Cardiac fibroblast (primary cell): ENCODE data around the gene GSAP.

Experiments
- DNase-seq, 2 donors: peaks; one replicate each; pipeline versions ENCODE4 v3.0.0 to v3.0.0-alpha.2; 2010; ENCODE audit warnings: low read depth in 2 of 2
- H3K4me3 ChIP-seq, 2 donors: replicated peaks in 1 of 2; 1 replicate in 1 of 2; 2 replicates in 1 of 2; pipeline ENCODE4 v1.5.1; 2011; ENCODE audit warnings: low read depth in 2 of 2, low read length in 2 of 2, mild to moderate bottlenecking in 2 of 2, moderate library complexity in 1 of 2
- TF ChIP-seq, protein P1 (sequence below): IDR thresholded peaks from one replicate; pipeline ENCODE4 v1.5.1; 2011; ENCODE audit warnings: low read depth, mild to moderate bottlenecking, low read length, inconsistent platforms

GSAP gene

DNA sequence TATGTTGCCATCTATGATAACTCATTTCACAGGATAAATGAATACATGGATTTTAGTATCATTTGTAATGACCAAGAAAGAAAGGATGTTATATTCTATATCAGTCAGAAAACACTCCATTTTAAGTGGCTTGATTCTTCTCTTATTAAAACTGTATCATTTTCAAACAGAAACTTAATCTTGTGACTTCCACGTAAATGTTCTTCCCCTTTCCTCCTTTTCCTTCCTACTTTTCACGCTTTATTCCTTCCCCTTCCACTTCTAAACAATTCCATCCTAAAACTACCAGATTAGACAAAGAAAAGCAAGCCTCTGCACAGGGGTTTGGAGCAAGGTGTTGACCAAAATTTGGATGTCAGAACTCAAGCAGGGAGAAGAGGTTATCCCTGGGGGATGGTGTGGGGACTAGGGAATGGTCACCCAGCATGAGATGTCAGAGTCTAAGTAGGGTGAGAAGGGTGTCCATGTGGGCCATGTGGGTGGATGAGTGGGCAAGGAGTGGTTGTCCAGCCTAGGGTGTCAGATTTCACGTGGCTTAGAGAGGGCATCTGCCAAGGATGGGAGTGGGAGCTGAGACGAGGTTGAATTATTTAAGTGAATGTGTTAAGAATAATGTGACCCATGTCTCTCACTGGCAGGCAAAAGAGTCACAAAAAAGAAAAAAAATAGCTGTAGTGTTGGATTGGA, 5.0 kb upstream of the GSAP start:
- no peak overlapping the region for H3K4me3 ChIP-seq
- TF ChIP-seq, protein P1, sequence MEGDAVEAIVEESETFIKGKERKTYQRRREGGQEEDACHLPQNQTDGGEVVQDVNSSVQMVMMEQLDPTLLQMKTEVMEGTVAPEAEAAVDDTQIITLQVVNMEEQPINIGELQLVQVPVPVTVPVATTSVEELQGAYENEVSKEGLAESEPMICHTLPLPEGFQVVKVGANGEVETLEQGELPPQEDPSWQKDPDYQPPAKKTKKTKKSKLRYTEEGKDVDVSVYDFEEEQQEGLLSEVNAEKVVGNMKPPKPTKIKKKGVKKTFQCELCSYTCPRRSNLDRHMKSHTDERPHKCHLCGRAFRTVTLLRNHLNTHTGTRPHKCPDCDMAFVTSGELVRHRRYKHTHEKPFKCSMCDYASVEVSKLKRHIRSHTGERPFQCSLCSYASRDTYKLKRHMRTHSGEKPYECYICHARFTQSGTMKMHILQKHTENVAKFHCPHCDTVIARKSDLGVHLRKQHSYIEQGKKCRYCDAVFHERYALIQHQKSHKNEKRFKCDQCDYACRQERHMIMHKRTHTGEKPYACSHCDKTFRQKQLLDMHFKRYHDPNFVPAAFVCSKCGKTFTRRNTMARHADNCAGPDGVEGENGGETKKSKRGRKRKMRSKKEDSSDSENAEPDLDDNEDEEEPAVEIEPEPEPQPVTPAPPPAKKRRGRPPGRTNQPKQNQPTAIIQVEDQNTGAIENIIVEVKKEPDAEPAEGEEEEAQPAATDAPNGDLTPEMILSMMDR = no peak
- DNase-seq = no peak

DNA sequence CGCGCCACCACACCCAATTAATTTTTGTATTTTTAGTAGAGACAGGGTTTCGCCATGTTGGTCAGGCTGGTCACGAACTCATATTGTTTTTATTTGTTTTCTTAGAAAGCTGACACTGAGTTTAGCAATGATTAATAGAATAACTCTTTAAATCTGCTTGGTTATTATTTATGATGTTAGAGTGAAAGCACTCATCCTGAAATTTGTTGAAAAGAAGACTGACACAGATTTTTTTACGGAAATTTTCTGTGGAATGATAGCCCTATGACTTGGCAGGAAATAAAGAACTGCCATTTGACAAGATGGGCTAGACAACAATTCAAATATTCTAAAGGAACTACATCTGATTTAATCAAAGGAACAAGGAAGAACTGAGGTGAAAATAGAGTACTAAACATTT, 4.3 kb upstream of the GSAP start:
- no peak overlapping the region for H3K4me3 ChIP-seq
- TF ChIP-seq, protein P1 = no peak

DNA sequence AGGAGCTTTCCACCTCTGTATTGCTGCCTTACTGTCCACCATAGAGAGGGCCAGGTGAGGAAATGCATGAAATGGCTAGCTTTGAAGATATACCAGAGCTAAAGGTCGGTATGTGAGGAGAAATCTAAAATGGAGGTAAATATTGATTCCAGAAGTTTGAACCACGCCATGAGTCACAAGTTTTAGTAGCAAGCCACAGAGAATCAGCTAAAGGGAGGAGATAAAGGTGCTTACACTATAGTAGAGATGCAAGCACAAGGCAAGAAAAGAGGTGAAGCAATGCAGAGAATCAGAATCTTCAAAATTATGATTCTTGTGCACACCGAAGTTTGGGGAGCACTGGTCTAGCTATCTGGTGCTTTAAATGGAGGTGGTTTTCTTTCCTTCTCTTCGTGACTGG, 3.0 kb upstream of the GSAP start:
- no peak overlapping the region for H3K4me3 ChIP-seq
- TF ChIP-seq, protein P1 = no peak
- no peak for DNase-seq

More for the DNA sequence above, 4.3 kb upstream of the GSAP start:
- no peak for DNase-seq

DNA sequence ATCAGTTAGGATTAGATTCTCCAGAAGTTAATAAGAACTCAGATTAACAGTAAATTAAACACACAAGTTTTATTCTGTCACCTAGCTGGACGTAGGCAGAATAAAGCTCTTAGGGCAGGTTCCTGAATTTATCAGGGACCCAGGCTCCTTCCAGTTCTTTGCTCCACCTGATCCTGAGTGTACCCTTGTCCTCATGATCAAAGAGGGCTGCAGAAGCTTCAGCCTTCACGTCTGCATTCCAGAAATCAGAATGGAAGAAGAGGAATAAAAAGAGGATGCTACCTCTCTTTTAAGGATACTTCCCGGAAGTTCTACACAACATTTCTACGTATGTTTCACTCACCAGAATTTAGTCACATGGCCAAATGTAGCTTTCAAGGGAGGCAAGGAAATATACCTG, 1.7 kb upstream of the GSAP start:
- TF ChIP-seq, protein P1 = no peak
- DNase-seq = no peak
- H3K4me3 ChIP-seq = no peak overlapping the region

DNA sequence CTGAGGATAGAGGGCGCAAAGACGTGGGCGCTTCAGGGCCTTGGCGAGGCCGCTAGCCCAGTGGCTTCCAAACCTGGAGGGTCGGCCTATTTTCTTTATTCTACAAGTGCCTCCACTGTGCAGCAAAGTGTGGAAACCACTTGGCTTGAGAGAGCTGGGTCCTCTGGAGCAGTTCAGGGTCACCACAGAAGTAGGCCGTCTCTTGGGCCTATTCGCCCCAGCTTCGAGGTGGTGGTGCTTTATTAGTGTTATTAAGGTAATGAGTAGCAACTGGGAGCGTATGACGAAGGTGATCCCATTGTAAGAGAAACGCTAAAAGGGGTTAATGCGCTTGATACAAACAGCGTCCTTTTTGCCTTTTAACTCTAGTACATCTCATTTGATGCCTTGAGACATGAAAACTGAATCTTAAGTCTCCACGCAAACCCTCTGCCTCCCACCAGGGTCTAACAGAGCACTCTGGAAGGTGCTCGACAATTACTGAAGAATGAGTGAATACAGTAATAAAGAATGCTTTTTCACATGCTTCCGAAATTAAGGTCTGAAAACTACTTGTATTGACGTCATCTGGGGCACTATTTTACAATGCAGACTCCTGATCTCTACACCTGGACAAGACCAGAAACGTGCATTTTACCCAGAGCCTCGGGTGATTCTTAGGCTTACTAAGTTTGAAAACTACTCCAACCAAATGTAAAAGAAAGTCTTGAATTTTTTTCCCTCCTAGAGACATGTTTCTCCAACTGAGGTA, 647 bp upstream of the GSAP start:
- H3K4me3 ChIP-seq = peak overlapping the region; percentile 52 to 64
- TF ChIP-seq, protein P1 = no peak
- no peak for DNase-seq

DNA sequence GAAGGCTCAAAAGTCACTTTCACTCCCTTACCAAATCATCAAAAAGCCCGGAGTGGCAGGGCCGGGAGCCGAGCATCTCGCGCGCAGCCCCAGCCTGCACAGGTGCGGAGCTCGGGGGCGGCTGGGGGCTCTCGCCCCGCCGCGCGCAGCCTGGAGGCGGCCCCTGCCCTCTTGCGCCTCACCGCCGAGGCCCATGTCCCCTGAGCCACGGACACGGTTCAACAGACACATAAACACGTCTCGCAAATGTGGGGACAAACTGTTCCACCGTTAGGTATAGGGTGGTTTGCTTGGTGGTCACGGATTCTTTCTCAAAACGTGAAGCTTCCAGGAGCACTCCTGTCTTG, 700 bp downstream of the GSAP start:
- DNase-seq = no peak
- peak overlapping the region; percentile 52 to 64 for H3K4me3 ChIP-seq
- TF ChIP-seq, protein P1 = no peak
